GM18519 (cell line): ENCODE data around the gene PRKAG2.
"Not testable (repeated sequence)": the region's sequence is repeated elsewhere in the genome, so short reads cannot be mapped to it uniquely, and the experiment has no call there.

Experiments
- ATAC-seq: cut with Tn5 transposase; IDR thresholded peaks from one replicate; pipeline ENCODE4 v1.9.1; 2021; ENCODE audit warnings: mild to moderate bottlenecking, moderate library complexity; ENCODE audit not compliant: unreplicated experiment, low FRiP score

PRKAG2 gene

DNA sequence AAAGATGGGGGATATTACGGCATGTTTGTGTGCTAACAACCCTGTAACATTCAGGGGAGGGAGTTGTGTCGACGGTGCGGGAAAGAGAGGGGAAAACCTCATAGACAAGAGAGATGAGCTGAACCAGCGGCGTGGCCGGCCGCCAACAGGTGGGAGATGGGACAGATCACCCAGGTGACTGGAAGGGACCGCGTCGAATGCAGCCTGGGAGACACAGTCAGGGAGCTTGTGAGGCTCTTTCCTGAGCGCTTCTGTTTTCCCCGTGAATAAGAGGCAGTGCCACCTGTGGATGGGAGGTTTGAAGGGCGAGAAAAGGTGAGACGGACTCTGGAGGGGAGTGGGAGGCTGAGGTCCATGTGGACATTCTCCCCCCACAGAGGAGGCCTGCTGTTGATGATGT lies 9.9 kb upstream of the PRKAG2 start:
- no peak for ATAC-seq

- no peak for ATAC-seq
Observed at GRCh38 chr7:151885202-151885580, 8.3 kb upstream of the PRKAG2 start.

- no peak for ATAC-seq
Observed at GRCh38 chr7:151884312-151885201, 7.6 kb upstream of the PRKAG2 start.

- no peak for ATAC-seq
Observed at GRCh38 chr7:151883857-151884256, 6.9 kb upstream of the PRKAG2 start.

GRCh38 chr7:151882734-151883133 lies 5.8 kb upstream of the PRKAG2 start:
- no peak for ATAC-seq

GRCh38 chr7:151880688-151881087 lies 3.8 kb upstream of the PRKAG2 start:
- no peak for ATAC-seq

- no peak for ATAC-seq
Observed at GRCh38 chr7:151877911-151878835, 1.3 kb upstream of the PRKAG2 start.

- no peak for ATAC-seq
Observed at GRCh38 chr7:151875942-151876898, 695 bp downstream of the PRKAG2 start.

DNA sequence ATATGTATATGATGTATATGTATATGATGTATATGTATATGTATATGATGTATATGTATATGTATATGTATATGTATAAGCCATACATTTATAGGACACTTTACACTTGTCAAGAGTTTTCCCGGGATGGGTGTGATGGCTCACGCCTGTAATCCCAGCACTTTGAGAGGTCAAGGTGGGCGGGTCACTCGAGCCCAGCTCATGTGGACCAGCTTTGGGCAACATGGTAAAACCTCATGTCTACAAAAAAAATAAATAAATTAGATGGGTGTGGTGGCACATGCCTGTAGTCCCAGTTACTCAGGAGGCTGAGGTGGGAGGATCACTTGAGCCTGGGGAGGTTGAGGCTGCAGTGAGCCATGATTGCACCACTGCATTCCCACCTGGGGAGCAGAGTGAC lies 2.4 kb downstream of the PRKAG2 start:
- ATAC-seq, result not testable (repeated sequence)

- ATAC-seq, result no peak
Observed at GRCh38 chr7:151873402-151873965, 3.4 kb downstream of the PRKAG2 start.

DNA sequence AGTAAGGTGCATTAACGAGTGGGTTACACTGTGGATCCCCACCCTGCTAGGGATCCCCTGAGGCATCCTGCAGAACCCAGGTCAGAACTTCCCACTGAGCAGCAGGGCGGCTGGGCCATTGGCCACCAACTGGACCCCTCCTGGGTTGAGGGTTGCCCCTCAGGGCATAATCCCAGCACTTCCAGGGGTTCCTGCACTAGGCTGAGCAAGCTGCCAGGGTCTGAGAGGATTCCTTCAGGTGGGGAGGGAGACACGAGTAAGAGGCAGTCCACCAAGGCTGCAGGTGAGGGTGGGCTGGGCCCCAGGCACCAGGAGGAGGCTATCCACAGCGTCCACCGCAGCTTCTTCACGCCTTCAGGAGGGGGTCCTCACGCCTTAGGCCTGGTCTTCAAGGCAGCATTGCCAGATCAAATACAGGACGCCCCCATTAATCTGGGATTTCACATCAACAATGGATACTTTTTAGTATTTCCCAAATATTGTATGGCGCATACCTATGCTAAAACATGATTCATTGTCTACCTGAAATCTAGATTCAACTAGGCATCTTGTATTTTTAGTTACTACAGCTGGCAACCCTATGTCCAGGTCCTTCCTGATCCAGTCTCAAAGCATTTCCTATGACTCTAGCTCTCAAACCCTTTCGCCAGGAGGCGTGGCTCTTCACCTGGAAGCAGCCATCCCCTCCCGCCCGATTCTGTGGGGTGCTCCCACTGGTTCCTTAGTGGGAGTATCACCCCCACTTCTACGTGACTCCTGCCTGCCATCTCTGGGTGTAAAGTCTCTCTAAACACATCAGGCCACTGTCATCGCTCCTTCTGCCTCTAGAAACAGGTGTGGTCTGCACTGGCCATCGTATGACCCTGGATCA lies 4.1 kb downstream of the PRKAG2 start:
- no peak for ATAC-seq

DNA sequence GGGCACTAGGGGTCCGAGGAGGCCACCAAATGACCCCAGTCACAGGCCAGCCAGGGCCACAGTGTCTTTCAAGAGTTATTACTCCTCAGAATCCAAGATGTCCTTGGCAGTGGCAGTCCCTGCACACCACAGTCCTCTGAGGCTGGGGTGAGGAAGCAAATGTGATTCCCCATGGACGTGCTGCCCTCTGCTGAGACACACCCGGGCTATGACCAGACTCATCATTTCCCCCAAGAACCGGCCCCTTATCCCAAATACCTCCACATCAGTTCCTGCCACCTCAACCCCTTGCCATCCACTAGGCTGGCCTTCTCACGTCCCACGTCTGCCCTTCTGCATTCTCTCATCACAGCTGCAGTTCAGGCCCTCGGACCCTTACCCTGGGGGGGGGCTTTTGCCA lies 5.0 kb downstream of the PRKAG2 start:
- ATAC-seq, result no peak

GRCh38 chr7:151871189-151871735 lies 5.7 kb downstream of the PRKAG2 start:
- no peak for ATAC-seq

- no peak for ATAC-seq
Observed at GRCh38 chr7:151869968-151870918, 6.7 kb downstream of the PRKAG2 start.

- ATAC-seq, result no peak
Observed at GRCh38 chr7:151869455-151869854, 7.5 kb downstream of the PRKAG2 start.

DNA sequence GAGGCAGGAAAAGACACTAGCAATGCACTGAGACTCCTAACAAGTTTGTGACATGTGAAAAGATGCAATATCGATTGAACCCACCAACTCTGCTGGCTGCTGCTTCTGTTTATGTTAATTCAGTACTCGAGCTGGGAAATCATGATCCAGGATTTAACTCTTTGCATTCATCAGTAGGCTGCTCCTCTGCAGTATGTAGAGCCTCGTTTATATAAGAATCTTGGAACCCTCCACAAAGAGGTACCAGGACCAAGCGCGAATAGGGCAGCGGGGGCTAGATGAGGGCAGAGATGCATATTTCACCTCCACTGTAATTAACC lies 7.8 kb downstream of the PRKAG2 start:
- ATAC-seq, result no peak

GRCh38 chr7:151868396-151869108 lies 8.4 kb downstream of the PRKAG2 start:
- no peak for ATAC-seq
